ENCODE results near the gene DNM3. TPM values are rescaled to one million over a fixed set of nuclear protein-coding genes. Genes with fewer than 3 reads are reported as not detected.
A peak's percentile ranks its signal among the peaks of the same experiment; 100 is the strongest.

The DNM3 gene
- total RNA-seq, 1 experiment from 2014 or later = 0.11 TPM

- TF ChIP-seq, protein P1, sequence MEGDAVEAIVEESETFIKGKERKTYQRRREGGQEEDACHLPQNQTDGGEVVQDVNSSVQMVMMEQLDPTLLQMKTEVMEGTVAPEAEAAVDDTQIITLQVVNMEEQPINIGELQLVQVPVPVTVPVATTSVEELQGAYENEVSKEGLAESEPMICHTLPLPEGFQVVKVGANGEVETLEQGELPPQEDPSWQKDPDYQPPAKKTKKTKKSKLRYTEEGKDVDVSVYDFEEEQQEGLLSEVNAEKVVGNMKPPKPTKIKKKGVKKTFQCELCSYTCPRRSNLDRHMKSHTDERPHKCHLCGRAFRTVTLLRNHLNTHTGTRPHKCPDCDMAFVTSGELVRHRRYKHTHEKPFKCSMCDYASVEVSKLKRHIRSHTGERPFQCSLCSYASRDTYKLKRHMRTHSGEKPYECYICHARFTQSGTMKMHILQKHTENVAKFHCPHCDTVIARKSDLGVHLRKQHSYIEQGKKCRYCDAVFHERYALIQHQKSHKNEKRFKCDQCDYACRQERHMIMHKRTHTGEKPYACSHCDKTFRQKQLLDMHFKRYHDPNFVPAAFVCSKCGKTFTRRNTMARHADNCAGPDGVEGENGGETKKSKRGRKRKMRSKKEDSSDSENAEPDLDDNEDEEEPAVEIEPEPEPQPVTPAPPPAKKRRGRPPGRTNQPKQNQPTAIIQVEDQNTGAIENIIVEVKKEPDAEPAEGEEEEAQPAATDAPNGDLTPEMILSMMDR (IDR thresholded peaks at IDR 0.05; ENCODE audit: insufficient read depth in 1 of 2, low read depth in 1 of 2, low read length in 1 of 2, severe bottlenecking in 1 of 2, unreplicated experiment in 1 of 2) = peak in 1 of 2 experiments; percentile 5
- no peak for DNase-seq
- CTCF ChIA-PET = interaction anchor here (0.7 to 3.9 kb wide), 6 partner anchors 12 to 185 kb away, joined by 3 to 26 read pairs (median 11); partner anchors contain the start of gene METTL13
- Histone ChIP-seq H3K27me3 (replicated peaks; ENCODE audit: control insufficient read depth, insufficient read depth, low read length) (no peaks in the 10 kb centered on the region), H3K9me3 (no peaks in the 10 kb centered on the region), H3K36me3 (ENCODE audit: control insufficient read depth, insufficient read depth, low read length) (peaks cover 2% of the 10 kb centered on the region; the same call in 1 of the 2 replicates), H3K4me3 (ENCODE audit: low read depth, low read length) (no peak overlapping the region), H3K4me1 (no peaks in the 10 kb centered on the region)
- Mint-ChIP-seq H3K4me3 (ENCODE audit: unreplicated experiment) (no peak overlapping the region), H3K4me1 (ENCODE audit: low read depth, unreplicated experiment) (no peaks in the 10 kb centered on the region), H3K36me3 (ENCODE audit: insufficient read depth, unreplicated experiment) (peaks cover 17% of the 10 kb centered on the region), H3K27me3 (ENCODE audit: insufficient read depth, unreplicated experiment) (no peaks in the 10 kb centered on the region), H3K9me3 (ENCODE audit: unreplicated experiment) (no peaks in the 10 kb centered on the region), H3K27ac (ENCODE audit: unreplicated experiment) (no peak overlapping the region)
- intact Hi-C loops (cut with micrococcal nuclease; ENCODE audit: unreplicated experiment) = loop anchor here (2.0 kb wide), 1 partner anchor 156 kb away; no protein-coding TSS in a partner anchor
- no TSS peak for BruUV-seq (replicated peaks)
- POLR2A ChIA-PET = interaction anchor here (0.5 to 0.7 kb wide), 2 partner anchors 19 to 190 kb away, joined by 3 to 4 read pairs; partner anchors contain the start of gene METTL13
Observed at GRCh38 chr1:171800342-171800741, 41.0 kb upstream of the DNM3 start.

- H3K27ac Mint-ChIP-seq (ENCODE audit: unreplicated experiment) = no peak overlapping the region
- no peaks in the 10 kb centered on the region for H3K9me3 ChIP-seq
- intact Hi-C loops (cut with micrococcal nuclease; ENCODE audit: unreplicated experiment) = loop anchor here (1.0 to 2.0 kb wide), 3 partner anchors 50 to 184 kb away; no protein-coding TSS in a partner anchor
- BruUV-seq (replicated peaks) = no TSS peak
- H3K4me3 Mint-ChIP-seq (ENCODE audit: unreplicated experiment) = no peak overlapping the region
- no peaks in the 10 kb centered on the region for H3K4me1 ChIP-seq
- peaks cover 2% of the 10 kb centered on the region; the same call in 1 of the 2 replicates for H3K36me3 ChIP-seq (ENCODE audit: control insufficient read depth, insufficient read depth, low read length)
- ChIA-PET CTCF (interaction anchor here (0.7 to 3.9 kb wide), 6 partner anchors 11 to 185 kb away, joined by 3 to 26 read pairs (median 11); partner anchors contain the start of gene METTL13), POLR2A (no interaction called here)
- H3K36me3 Mint-ChIP-seq (ENCODE audit: insufficient read depth, unreplicated experiment) = peaks cover 15% of the 10 kb centered on the region
- H3K4me3 ChIP-seq (ENCODE audit: low read depth, low read length) = no peak overlapping the region
- H3K27me3 ChIP-seq (replicated peaks; ENCODE audit: control insufficient read depth, insufficient read depth, low read length) = no peaks in the 10 kb centered on the region
- no peaks in the 10 kb centered on the region for H3K27me3 Mint-ChIP-seq (ENCODE audit: insufficient read depth, unreplicated experiment)
- no peaks in the 10 kb centered on the region for H3K4me1 Mint-ChIP-seq (ENCODE audit: low read depth, unreplicated experiment)
- no peaks in the 10 kb centered on the region for H3K9me3 Mint-ChIP-seq (ENCODE audit: unreplicated experiment)
- TF ChIP-seq, protein P1 (IDR thresholded peaks at IDR 0.05; ENCODE audit: insufficient read depth in 1 of 2, low read depth in 1 of 2, low read length in 1 of 2, severe bottlenecking in 1 of 2, unreplicated experiment in 1 of 2) = no peak
- no peak for DNase-seq
Observed at GRCh38 chr1:171800851-171801250, 40.4 kb upstream of the DNM3 start.

DNA sequence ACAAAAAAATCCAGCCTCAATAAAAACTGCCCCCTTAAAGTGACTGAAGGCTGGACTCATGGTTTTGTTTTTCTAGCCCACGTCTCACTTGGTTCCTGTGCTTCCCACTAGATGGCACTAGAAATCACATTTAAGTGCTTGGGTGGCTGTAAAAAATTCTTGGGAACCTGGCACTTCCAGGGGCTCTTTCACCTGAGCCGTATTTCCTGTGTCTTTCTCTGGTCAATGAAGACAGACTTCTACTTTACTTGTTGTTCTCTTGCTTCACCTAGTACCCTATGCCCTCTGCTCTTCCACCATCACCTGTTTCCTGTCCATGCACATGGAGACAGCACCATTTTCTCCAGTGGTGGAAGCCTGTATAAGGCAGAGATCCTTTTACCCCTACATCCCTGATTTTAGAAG is 39.8 kb upstream of the DNM3 start:
- TF ChIP-seq, protein P1 (IDR thresholded peaks at IDR 0.05; ENCODE audit: insufficient read depth in 1 of 2, low read depth in 1 of 2, low read length in 1 of 2, severe bottlenecking in 1 of 2, unreplicated experiment in 1 of 2) = peak; percentile 59 to 76
- ChIA-PET CTCF (interaction anchor here (1.6 to 3.9 kb wide), 4 partner anchors 11 to 184 kb away, joined by 5 to 26 read pairs (median 18); no protein-coding TSS in a partner anchor), POLR2A (no interaction called here)
- Histone ChIP-seq H3K9me3 (no peaks in the 10 kb centered on the region), H3K4me3 (ENCODE audit: low read depth, low read length) (no peak overlapping the region), H3K4me1 (no peaks in the 10 kb centered on the region), H3K27me3 (replicated peaks; ENCODE audit: control insufficient read depth, insufficient read depth, low read length) (no peaks in the 10 kb centered on the region), H3K36me3 (ENCODE audit: control insufficient read depth, insufficient read depth, low read length) (no peaks in the 10 kb centered on the region)
- Mint-ChIP-seq H3K4me1 (ENCODE audit: low read depth, unreplicated experiment) (no peaks in the 10 kb centered on the region), H3K27me3 (ENCODE audit: insufficient read depth, unreplicated experiment) (no peaks in the 10 kb centered on the region), H3K9me3 (ENCODE audit: unreplicated experiment) (no peaks in the 10 kb centered on the region), H3K27ac (ENCODE audit: unreplicated experiment) (no peak overlapping the region), H3K36me3 (ENCODE audit: insufficient read depth, unreplicated experiment) (peaks cover 8% of the 10 kb centered on the region), H3K4me3 (ENCODE audit: unreplicated experiment) (no peak overlapping the region)
- no TSS peak for BruUV-seq (replicated peaks)
- intact Hi-C loops (cut with micrococcal nuclease; ENCODE audit: unreplicated experiment) = loop anchor here (1.0 to 2.0 kb wide), 3 partner anchors 50 to 184 kb away; no protein-coding TSS in a partner anchor
- DNase-seq = peak in 1 of 2 experiments; percentile 55

All from Caco-2 (cell line).